GDM1 (cell line): ENCODE data around the gene ARHGEF26.
A peak's percentile ranks its signal among the peaks of the same experiment; 100 is the strongest.
"Not testable (repeated sequence)": the region's sequence is repeated elsewhere in the genome, so short reads cannot be mapped to it uniquely, and the experiment has no call there.

Source experiments
- DNase-seq: peaks from one replicate; lab custom pipeline; 2025; lab: John Stamatoyannopoulos, UW

The ARHGEF26 gene

GRCh38 chr3:154120961-154121700, at the start of gene ARHGEF26:
TSS of gene ARHGEF26 (plus strand) at chr3:154121390. CDS start at chr3:154121993, 603 bp downstream.
- peak; percentile 35 for DNase-seq

- no peak for DNase-seq
Measured at GRCh38 chr3:154074966-154075365, 46.2 kb upstream of the ARHGEF26 start.

GRCh38 chr3:154078672-154079071, 42.5 kb upstream of the ARHGEF26 start:
- DNase-seq, result no peak

- DNase-seq, result no peak
Measured at GRCh38 chr3:154081305-154081704, 39.9 kb upstream of the ARHGEF26 start.

- DNase-seq, result no peak
Measured at GRCh38 chr3:154085071-154085470, 36.1 kb upstream of the ARHGEF26 start.

GRCh38 chr3:154085799-154086198, 35.4 kb upstream of the ARHGEF26 start:
- DNase-seq, result no peak

- DNase-seq, result no peak
Measured at GRCh38 chr3:154086286-154086685, 34.9 kb upstream of the ARHGEF26 start.

GRCh38 chr3:154087756-154088480, 33.3 kb upstream of the ARHGEF26 start:
- DNase-seq, result not testable (repeated sequence)

- no peak for DNase-seq
Measured at GRCh38 chr3:154089421-154090420, 31.5 kb upstream of the ARHGEF26 start.

- DNase-seq, result no peak
Measured at GRCh38 chr3:154094051-154094450, 27.1 kb upstream of the ARHGEF26 start.

- no peak for DNase-seq
Measured at GRCh38 chr3:154095832-154096421, 25.3 kb upstream of the ARHGEF26 start.

GRCh38 chr3:154098376-154098775, 22.8 kb upstream of the ARHGEF26 start:
- no peak for DNase-seq

GRCh38 chr3:154100556-154100955, 20.6 kb upstream of the ARHGEF26 start:
- no peak for DNase-seq

- DNase-seq, result no peak
Measured at GRCh38 chr3:154101250-154101649, 19.9 kb upstream of the ARHGEF26 start.

- DNase-seq, result no peak
Measured at GRCh38 chr3:154102225-154102624, 19.0 kb upstream of the ARHGEF26 start.

- DNase-seq, result no peak
Measured at GRCh38 chr3:154105218-154105975, 15.8 kb upstream of the ARHGEF26 start.

- DNase-seq, result no peak
Measured at GRCh38 chr3:154111365-154111935, 9.7 kb upstream of the ARHGEF26 start.

GRCh38 chr3:154112146-154112852, 8.9 kb upstream of the ARHGEF26 start:
- no peak for DNase-seq

GRCh38 chr3:154113609-154114008, 7.6 kb upstream of the ARHGEF26 start:
- DNase-seq, result no peak

GRCh38 chr3:154115332-154115731, 5.9 kb upstream of the ARHGEF26 start:
- DNase-seq, result no peak
